ENCODE results near the gene PRRG1. TPM values are rescaled to one million over a fixed set of nuclear protein-coding genes. Genes with fewer than 3 reads are reported as not detected.
A peak's percentile ranks its signal among the peaks of the same experiment; 100 is the strongest.
"Not testable (repeated sequence)": the region's sequence is repeated elsewhere in the genome, so short reads cannot be mapped to it uniquely, and the experiment has no call there.

Gene PRRG1
- total RNA-seq (23.4 TPM), polyA plus RNA-seq (ENCODE audit: insufficient read depth, low read depth, low replicate concordance) (5.8 TPM)
- long read RNA-seq, donor 1: 0 reads
- long read RNA-seq, donor 2, full-length matches to known transcripts: 6 of 6 reads
- long read RNA-seq, donor 2, partial matches to known transcripts: 0 of 6 reads
- long read RNA-seq, donor 2, other reads (novel, unspliced or antisense): 0 of 6 reads
- long read RNA-seq, donor 3, full-length matches to known transcripts: 6 of 6 reads
- long read RNA-seq, donor 3, partial matches to known transcripts: 0 of 6 reads
- long read RNA-seq, donor 3, other reads (novel, unspliced or antisense): 0 of 6 reads
- long read RNA-seq, donor 4, full-length matches to known transcripts: 2 of 2 reads
- long read RNA-seq, donor 4, partial matches to known transcripts: 0 of 2 reads
- long read RNA-seq, donor 4, other reads (novel, unspliced or antisense): 0 of 2 reads
- long read RNA-seq, donor 5: 0 reads
- long read RNA-seq, donor 6, full-length matches to known transcripts: 9 of 9 reads
- long read RNA-seq, donor 6, partial matches to known transcripts: 0 of 9 reads
- long read RNA-seq, donor 6, other reads (novel, unspliced or antisense): 0 of 9 reads
- long read RNA-seq, donor 7, full-length matches to known transcripts: 3 of 4 reads
- long read RNA-seq, donor 7, partial matches to known transcripts: 0 of 4 reads
- long read RNA-seq, donor 7, other reads (novel, unspliced or antisense): 1 of 4 reads
- long read RNA-seq, donor 8, full-length matches to known transcripts: 5 of 5 reads
- long read RNA-seq, donor 8, partial matches to known transcripts: 0 of 5 reads
- long read RNA-seq, donor 8, other reads (novel, unspliced or antisense): 0 of 5 reads
- long read RNA-seq, donor 9, full-length matches to known transcripts: 3 of 3 reads
- long read RNA-seq, donor 9, partial matches to known transcripts: 0 of 3 reads
- long read RNA-seq, donor 9, other reads (novel, unspliced or antisense): 0 of 3 reads
- long read RNA-seq, donor 10, full-length matches to known transcripts: 3 of 3 reads
- long read RNA-seq, donor 10, partial matches to known transcripts: 0 of 3 reads
- long read RNA-seq, donor 10, other reads (novel, unspliced or antisense): 0 of 3 reads

DNA sequence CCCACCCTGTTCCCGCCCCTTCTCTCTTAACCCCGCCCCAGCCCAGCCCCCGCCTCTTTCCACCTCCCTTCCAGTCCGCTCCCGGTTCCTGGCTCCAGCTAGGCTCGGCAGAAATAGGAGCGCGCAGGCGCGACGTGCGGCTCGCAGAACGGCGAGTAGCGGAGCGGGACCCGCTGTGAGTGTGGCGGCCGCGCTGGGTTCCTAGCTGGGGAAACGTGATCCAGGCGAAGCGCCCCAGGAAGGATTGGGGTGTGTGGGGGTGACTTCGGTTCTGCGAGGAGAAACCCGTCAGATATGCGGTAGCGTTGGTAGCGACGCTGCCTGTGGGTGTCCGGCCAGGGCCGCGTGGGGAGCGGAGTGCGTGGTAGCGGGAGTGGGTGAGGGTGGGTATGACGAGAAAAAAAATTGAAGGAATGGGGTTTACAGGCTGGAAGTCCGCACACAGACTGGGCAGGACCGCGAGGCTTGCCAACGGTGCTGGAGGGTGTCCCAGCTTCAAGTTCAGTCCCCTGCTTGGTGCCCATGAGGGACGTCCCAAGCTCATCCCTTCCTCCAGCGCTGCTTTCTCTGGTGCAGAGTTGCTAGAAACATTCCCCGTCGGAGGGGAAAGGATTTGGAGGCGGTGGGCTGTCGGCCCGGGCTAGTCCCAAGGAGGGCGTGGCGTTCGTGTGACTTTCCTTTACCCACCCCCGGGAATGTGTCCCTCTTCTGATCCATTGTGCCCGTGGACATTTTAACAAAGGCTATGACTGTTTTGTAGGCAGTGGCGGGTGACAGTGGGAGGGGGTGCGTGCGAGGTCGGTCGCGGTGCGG, at the start of gene PRRG1:
TSS of gene PRRG1 (plus strand) at position 144 of the 813 bp plus-strand sequence. CDS start 56,886 bp downstream, outside the sequence.
- Histone ChIP-seq H3K4me3 (ENCODE audit: low read length in 3 of 3) (peak within 1 kb of the TSS; percentile 66 to 85 (median 71)), H3K9ac (ENCODE audit: low read length in 3 of 3) (peak within 1 kb of the TSS; percentile 8 to 77 (median 74)), H3K9me3 (ENCODE audit: control insufficient read depth in 2 of 3, insufficient read depth in 1 of 3, low read length in 3 of 3) (no peaks in the 10 kb centered on the region), H3K27me3 (ENCODE audit: control insufficient read depth, insufficient read depth, low read length) (no peaks in the 10 kb centered on the region), H3K36me3 (ENCODE audit: control insufficient read depth in 2 of 3, insufficient read depth in 3 of 3, low read length in 3 of 3) (no peaks in the 10 kb centered on the region), H3K4me1 (ENCODE audit: control insufficient read depth in 2 of 3, insufficient read depth in 2 of 3, low read depth in 1 of 3, low read length in 3 of 3) (no peaks in the 10 kb centered on the region), H3K27ac (ENCODE audit: low read depth in 2 of 2, low read length in 2 of 2) (peak within 1 kb of the TSS; percentile 86 to 88)
- intact Hi-C loops (cut with DNase I): no loop called here
- DNase-seq: peak; percentile 60 to 93 (median 89)
- FAIRE-seq: no peak
- TF ChIP-seq, protein P1, sequence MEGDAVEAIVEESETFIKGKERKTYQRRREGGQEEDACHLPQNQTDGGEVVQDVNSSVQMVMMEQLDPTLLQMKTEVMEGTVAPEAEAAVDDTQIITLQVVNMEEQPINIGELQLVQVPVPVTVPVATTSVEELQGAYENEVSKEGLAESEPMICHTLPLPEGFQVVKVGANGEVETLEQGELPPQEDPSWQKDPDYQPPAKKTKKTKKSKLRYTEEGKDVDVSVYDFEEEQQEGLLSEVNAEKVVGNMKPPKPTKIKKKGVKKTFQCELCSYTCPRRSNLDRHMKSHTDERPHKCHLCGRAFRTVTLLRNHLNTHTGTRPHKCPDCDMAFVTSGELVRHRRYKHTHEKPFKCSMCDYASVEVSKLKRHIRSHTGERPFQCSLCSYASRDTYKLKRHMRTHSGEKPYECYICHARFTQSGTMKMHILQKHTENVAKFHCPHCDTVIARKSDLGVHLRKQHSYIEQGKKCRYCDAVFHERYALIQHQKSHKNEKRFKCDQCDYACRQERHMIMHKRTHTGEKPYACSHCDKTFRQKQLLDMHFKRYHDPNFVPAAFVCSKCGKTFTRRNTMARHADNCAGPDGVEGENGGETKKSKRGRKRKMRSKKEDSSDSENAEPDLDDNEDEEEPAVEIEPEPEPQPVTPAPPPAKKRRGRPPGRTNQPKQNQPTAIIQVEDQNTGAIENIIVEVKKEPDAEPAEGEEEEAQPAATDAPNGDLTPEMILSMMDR (IDR thresholded peaks at IDR 0.05; ENCODE audit: borderline replicate concordance, extremely low read depth, insufficient read depth): no peak

DNA sequence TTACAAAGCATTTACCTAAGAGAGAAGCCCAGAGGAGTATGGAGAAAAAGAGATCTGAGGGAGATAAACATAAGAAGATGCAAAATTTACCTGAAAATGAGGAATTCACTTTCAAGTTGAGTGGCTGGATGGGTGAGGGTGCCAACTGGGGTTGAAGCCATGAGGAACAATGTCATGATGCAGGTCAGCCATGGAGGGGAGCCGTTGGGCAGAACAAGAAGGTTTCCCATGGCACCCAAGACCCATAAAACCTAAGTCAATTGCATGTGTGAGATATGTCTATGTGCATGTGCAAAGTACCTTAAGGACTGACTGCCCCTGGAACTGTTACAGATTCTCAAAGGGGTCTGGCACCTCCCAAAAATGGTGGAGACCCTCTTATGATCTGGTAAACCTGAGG, 46.6 kb upstream of the PRRG1 start:
- Histone ChIP-seq H3K9ac (ENCODE audit: low read length in 3 of 3) (no peak overlapping the region), H3K36me3 (ENCODE audit: control insufficient read depth in 2 of 3, insufficient read depth in 3 of 3, low read length in 3 of 3) (no peaks in the 10 kb centered on the region), H3K27ac (ENCODE audit: low read depth in 2 of 2, low read length in 2 of 2) (no peak overlapping the region), H3K9me3 (ENCODE audit: control insufficient read depth in 2 of 3, insufficient read depth in 1 of 3, low read length in 3 of 3) (no peaks in the 10 kb centered on the region), H3K27me3 (ENCODE audit: control insufficient read depth, insufficient read depth, low read length) (no peaks in the 10 kb centered on the region), H3K4me3 (ENCODE audit: low read length in 3 of 3) (no peak overlapping the region), H3K4me1 (ENCODE audit: control insufficient read depth in 2 of 3, insufficient read depth in 2 of 3, low read depth in 1 of 3, low read length in 3 of 3) (no peaks in the 10 kb centered on the region)
- TF ChIP-seq, protein P1 (IDR thresholded peaks at IDR 0.05; ENCODE audit: borderline replicate concordance, extremely low read depth, insufficient read depth): peak; percentile 54
- DNase-seq (peak in 1 of 5 donors; percentile 5), FAIRE-seq (no peak)
- intact Hi-C loops (cut with DNase I): no loop called here

DNA sequence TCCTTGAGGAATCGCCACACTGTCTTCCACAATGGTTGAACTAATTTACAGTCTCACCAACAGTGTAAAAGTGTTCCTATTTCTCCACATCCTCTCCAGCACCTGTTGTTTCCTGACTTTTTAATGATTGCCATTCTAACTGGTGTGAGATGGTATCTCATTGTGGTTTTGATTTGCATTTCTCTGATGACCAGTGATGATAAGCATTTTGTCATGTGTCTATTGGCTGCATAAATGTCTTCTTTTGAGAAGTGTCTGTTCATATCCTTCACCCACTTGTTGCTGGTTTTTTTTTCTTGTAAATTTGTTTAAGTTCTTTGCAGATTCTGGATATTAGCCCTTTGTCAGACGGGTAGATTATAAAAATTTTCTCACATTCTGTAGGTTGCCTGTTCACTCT, 43.9 kb upstream of the PRRG1 start:
- H3K4me1 ChIP-seq (ENCODE audit: control insufficient read depth in 2 of 3, insufficient read depth in 2 of 3, low read depth in 1 of 3, low read length in 3 of 3); H3K27me3 ChIP-seq (ENCODE audit: control insufficient read depth, insufficient read depth, low read length); intact Hi-C loops (cut with DNase I); H3K36me3 ChIP-seq (ENCODE audit: control insufficient read depth in 2 of 3, insufficient read depth in 3 of 3, low read length in 3 of 3); H3K9me3 ChIP-seq (ENCODE audit: control insufficient read depth in 2 of 3, insufficient read depth in 1 of 3, low read length in 3 of 3); H3K9ac ChIP-seq (ENCODE audit: low read length in 3 of 3); H3K4me3 ChIP-seq (ENCODE audit: low read length in 3 of 3); DNase-seq; FAIRE-seq; H3K27ac ChIP-seq (ENCODE audit: low read depth in 2 of 2, low read length in 2 of 2): not testable (repeated sequence)
